Gastroesophageal sphincter (tissue), 3 donors: ENCODE measurements around the gene PDE4B.

Experiments used
- POLR2A ChIP-seq, 2 donors: fragments of 450-650 bp; IDR thresholded peaks; one replicate each; pipeline ENCODE4 v1.6.1; 2017; ENCODE audit warnings: antibody characterized with exemption in 2 of 2, mild to moderate bottlenecking in 2 of 2, moderate library complexity in 1 of 2
- POLR2AphosphoS5 ChIP-seq: sonication (generic); formaldehyde crosslinking; IDR thresholded peaks from one replicate; pipeline ENCODE4 v1.6.1; 2017; ENCODE audit warnings: antibody characterized with exemption
- TF ChIP-seq, protein P1 (sequence below), 4 experiments: fragments of 200-600 bp in 2 of 4; fragments of 450-650 bp in 2 of 4; sonication (generic) in 1 of 4; IDR thresholded peaks; one replicate each; pipeline ENCODE4 v1.5.1; 2017 to 2019; ENCODE audit warnings: antibody characterized with exemption in 4 of 4, mild to moderate bottlenecking in 2 of 4, moderate library complexity in 2 of 4

DNA sequence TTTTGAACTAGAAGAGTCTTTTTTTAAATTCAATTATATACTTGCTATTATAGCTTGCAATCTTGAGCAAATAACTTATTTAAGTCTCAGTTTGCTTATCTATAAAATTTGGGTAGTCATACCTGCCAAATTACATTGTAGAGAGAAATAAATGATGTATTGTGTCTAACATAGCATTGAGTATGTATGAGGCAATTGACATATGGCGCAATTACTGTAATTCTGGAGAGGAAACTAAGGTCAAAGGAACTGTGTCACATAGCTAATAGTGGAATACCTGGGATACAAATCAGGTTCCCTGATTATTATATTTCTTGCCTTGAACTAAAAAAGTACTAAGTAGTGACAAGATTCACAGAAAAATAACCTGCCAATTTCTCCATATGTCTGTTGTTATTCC, 302.5 kb downstream of the PDE4B start:
- no peak for TF ChIP-seq POLR2AphosphoS5
- TF ChIP-seq, protein P1, sequence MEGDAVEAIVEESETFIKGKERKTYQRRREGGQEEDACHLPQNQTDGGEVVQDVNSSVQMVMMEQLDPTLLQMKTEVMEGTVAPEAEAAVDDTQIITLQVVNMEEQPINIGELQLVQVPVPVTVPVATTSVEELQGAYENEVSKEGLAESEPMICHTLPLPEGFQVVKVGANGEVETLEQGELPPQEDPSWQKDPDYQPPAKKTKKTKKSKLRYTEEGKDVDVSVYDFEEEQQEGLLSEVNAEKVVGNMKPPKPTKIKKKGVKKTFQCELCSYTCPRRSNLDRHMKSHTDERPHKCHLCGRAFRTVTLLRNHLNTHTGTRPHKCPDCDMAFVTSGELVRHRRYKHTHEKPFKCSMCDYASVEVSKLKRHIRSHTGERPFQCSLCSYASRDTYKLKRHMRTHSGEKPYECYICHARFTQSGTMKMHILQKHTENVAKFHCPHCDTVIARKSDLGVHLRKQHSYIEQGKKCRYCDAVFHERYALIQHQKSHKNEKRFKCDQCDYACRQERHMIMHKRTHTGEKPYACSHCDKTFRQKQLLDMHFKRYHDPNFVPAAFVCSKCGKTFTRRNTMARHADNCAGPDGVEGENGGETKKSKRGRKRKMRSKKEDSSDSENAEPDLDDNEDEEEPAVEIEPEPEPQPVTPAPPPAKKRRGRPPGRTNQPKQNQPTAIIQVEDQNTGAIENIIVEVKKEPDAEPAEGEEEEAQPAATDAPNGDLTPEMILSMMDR (IDR thresholded peaks at IDR 0.05) = no peak
- TF ChIP-seq POLR2A (IDR thresholded peaks at IDR 0.05) = no peak
